ES-I3 (cell line): ENCODE results near the gene PABPN1.
A peak's percentile ranks its signal among the peaks of the same experiment; 100 is the strongest.
"Not testable (repeated sequence)": the region's sequence is repeated elsewhere in the genome, so short reads cannot be mapped to it uniquely, and the experiment has no call there.

Experiments used
- H3K36me3 ChIP-seq: 2 replicates; pipeline ENCODE4 v1.6.1; 2013; ENCODE audit warnings: mild to moderate bottlenecking, low read length, control low read depth, moderate library complexity; ENCODE audit not compliant: insufficient read depth
- H3K4me1 ChIP-seq: 2 replicates; pipeline ENCODE4 v1.6.1; 2013; ENCODE audit warnings: mild to moderate bottlenecking, control low read depth, low read length; ENCODE audit not compliant: insufficient read depth
- H3K9ac ChIP-seq: 2 replicates; pipeline ENCODE4 v1.6.1; 2013; ENCODE audit warnings: low read depth, mild to moderate bottlenecking, low read length, moderate library complexity
- H3K9me3 ChIP-seq: 2 replicates; pipeline ENCODE4 v1.6.1; 2013; ENCODE audit warnings: mild to moderate bottlenecking, low read length, moderate library complexity; ENCODE audit not compliant: control insufficient read depth, insufficient read depth

The PABPN1 gene

GRCh38 chr14:23310546-23310945 lies 10.7 kb upstream of the PABPN1 start:
- Histone ChIP-seq H3K9ac (no peak overlapping the region), H3K4me1 (no peaks in the 10 kb centered on the region; the same call in 1 of the 2 replicates), H3K9me3 (no peaks in the 10 kb centered on the region), H3K36me3 (no peaks in the 10 kb centered on the region)

- Histone ChIP-seq H3K9me3 (no peaks in the 10 kb centered on the region), H3K36me3 (no peaks in the 10 kb centered on the region), H3K9ac (no peak overlapping the region), H3K4me1 (no peaks in the 10 kb centered on the region)
Measured at GRCh38 chr14:23316300-23316699, 5.0 kb upstream of the PABPN1 start.

- Histone ChIP-seq H3K9ac (peak overlapping the region; percentile 53), H3K9me3 (no peaks in the 10 kb centered on the region), H3K4me1 (peaks cover 6% of the 10 kb centered on the region; the same call in 1 of the 2 replicates), H3K36me3 (peaks cover 19% of the 10 kb centered on the region)
Measured at GRCh38 chr14:23319746-23320583, 1.3 kb upstream of the PABPN1 start.

GRCh38 chr14:23321572-23322547 lies 603 bp downstream of the PABPN1 start:
- Histone ChIP-seq H3K9ac (peak overlapping the region; percentile 84), H3K9me3 (no peaks in the 10 kb centered on the region), H3K36me3 (peaks cover 22% of the 10 kb centered on the region), H3K4me1 (peaks cover 6% of the 10 kb centered on the region; the same call in 1 of the 2 replicates)

GRCh38 chr14:23322568-23323517 lies 1.6 kb downstream of the PABPN1 start:
- Histone ChIP-seq H3K9me3 (no peaks in the 10 kb centered on the region), H3K36me3 (peaks cover 22% of the 10 kb centered on the region), H3K9ac (peak overlapping the region; percentile 84), H3K4me1 (peaks cover 6% of the 10 kb centered on the region; the same call in 1 of the 2 replicates)

- H3K9me3 ChIP-seq = no peaks in the 10 kb centered on the region
- no peak overlapping the region for H3K9ac ChIP-seq
- peaks cover 22% of the 10 kb centered on the region for H3K36me3 ChIP-seq
- peaks cover 6% of the 10 kb centered on the region; the same call in 1 of the 2 replicates for H3K4me1 ChIP-seq
Measured at GRCh38 chr14:23323838-23324454, 2.7 kb downstream of the PABPN1 start.

GRCh38 chr14:23324455-23324846 lies 3.2 kb downstream of the PABPN1 start:
- H3K9ac ChIP-seq = no peak overlapping the region
- H3K9me3 ChIP-seq = no peaks in the 10 kb centered on the region
- H3K36me3 ChIP-seq = peaks cover 22% of the 10 kb centered on the region
- peaks cover 6% of the 10 kb centered on the region; the same call in 1 of the 2 replicates for H3K4me1 ChIP-seq

- no peaks in the 10 kb centered on the region for H3K9me3 ChIP-seq
- H3K9ac ChIP-seq = no peak overlapping the region
- H3K36me3 ChIP-seq = peaks cover 22% of the 10 kb centered on the region
- peaks cover 6% of the 10 kb centered on the region; the same call in 1 of the 2 replicates for H3K4me1 ChIP-seq
Measured at GRCh38 chr14:23324993-23325392, 3.7 kb downstream of the PABPN1 start.

- H3K36me3 ChIP-seq = peaks cover 22% of the 10 kb centered on the region
- not testable (repeated sequence) for H3K9me3 ChIP-seq, H3K9ac ChIP-seq, H3K4me1 ChIP-seq
Measured at GRCh38 chr14:23325746-23326145, 4.5 kb downstream of the PABPN1 start.

GRCh38 chr14:23326491-23327332 lies 5.5 kb downstream of the PABPN1 start:
- Histone ChIP-seq H3K4me1 (peaks cover 6% of the 10 kb centered on the region; the same call in 1 of the 2 replicates), H3K9ac (no peak overlapping the region), H3K9me3 (no peaks in the 10 kb centered on the region), H3K36me3 (peaks cover 22% of the 10 kb centered on the region)

GRCh38 chr14:23327947-23328744 lies 6.9 kb downstream of the PABPN1 start:
- no peaks in the 10 kb centered on the region for H3K9me3 ChIP-seq
- peaks cover 3% of the 10 kb centered on the region; the same call in 1 of the 2 replicates for H3K4me1 ChIP-seq
- peaks cover 18% of the 10 kb centered on the region for H3K36me3 ChIP-seq
- no peak overlapping the region for H3K9ac ChIP-seq

GRCh38 chr14:23335623-23336022 lies 14.4 kb downstream of the PABPN1 start:
- H3K9me3 ChIP-seq = peaks cover 6% of the 10 kb centered on the region; the same call in 1 of the 2 replicates
- no peaks in the 10 kb centered on the region for H3K36me3 ChIP-seq
- no peaks in the 10 kb centered on the region for H3K4me1 ChIP-seq
- H3K9ac ChIP-seq = no peak overlapping the region
